Panc1 (cell line): Measurements from ENCODE around the gene KRT5. TPM values are rescaled to one million over a fixed set of nuclear protein-coding genes. Genes with fewer than 3 reads are reported as not detected.

Experiments used
- ATAC-seq: fragments of 200-7000 bp; cut with Tn5 transposase; 2 replicates; pipeline ENCODE4 v1.9.1; 2020; ENCODE audit warnings: mild to moderate bottlenecking, moderate library complexity
- BruUV-seq: library from RNA; stranded (reverse); fragments of 400-500 nt; replicated peaks from 2 replicates; lab custom pipeline; 2021; lab: Mats Ljungman, UMichigan
- CTCF ChIA-PET: fragments of 300-600 bp; sonication (Branson Sonifier 250); formaldehyde crosslinking; loops from one replicate; lab custom pipeline; 2022; ENCODE audit warnings: antibody characterized with exemption; lab: Charles Lee
- POLR2A ChIA-PET: fragments of 300-600 bp; sonication (Branson Sonifier 250); formaldehyde crosslinking; loops from one replicate; lab custom pipeline; 2022; ENCODE audit warnings: antibody characterized with exemption; lab: Charles Lee
- DNase-seq: peaks from one replicate; pipeline ENCODE4 v3.0.0-alpha.2; 2010; ENCODE audit warnings: low read depth, low spot score
- H3K27ac ChIP-seq: 2 replicates; pipeline ENCODE4 v1.5.1; 2011; ENCODE audit warnings: mild to moderate bottlenecking, low read length, inconsistent platforms
- H3K27me3 ChIP-seq: fragments of 200-500 bp; sonication (Bioruptor generic); 2 replicates; pipeline ENCODE4 v1.6.0; 2014; ENCODE audit warnings: low read length, inconsistent platforms; ENCODE audit not compliant: control insufficient read depth, insufficient read depth
- H3K36me3 ChIP-seq: fragments of 200-500 bp; sonication (Bioruptor generic); 2 replicates; pipeline ENCODE4 v1.5.1; 2014; ENCODE audit warnings: inconsistent platforms, mild to moderate bottlenecking, low read length, moderate library complexity; ENCODE audit not compliant: control insufficient read depth, insufficient read depth
- H3K4me1 ChIP-seq: 2 replicates; pipeline ENCODE4 v1.5.1; 2011; ENCODE audit warnings: inconsistent platforms, mild to moderate bottlenecking, low read length, moderate library complexity; ENCODE audit not compliant: control insufficient read depth, insufficient read depth
- H3K4me3 ChIP-seq, 2 experiments: 2 replicates each; pipeline ENCODE4 v1.5.1; 2011 to 2012; ENCODE audit warnings: low read depth in 2 of 2, low read length in 2 of 2, mild to moderate bottlenecking in 2 of 2, inconsistent platforms in 1 of 2, moderate library complexity in 1 of 2
- H3K9me3 ChIP-seq: fragments of 200-500 bp; sonication (Bioruptor generic); 2 replicates; pipeline ENCODE4 v1.5.1; 2014; ENCODE audit warnings: low read depth, mild to moderate bottlenecking, inconsistent platforms, low read length, moderate library complexity; ENCODE audit not compliant: control insufficient read depth, insufficient read depth
- POLR2AphosphoS5 ChIP-seq: IDR thresholded peaks from 2 replicates; pipeline ENCODE4 v1.6.1; 2012; ENCODE audit warnings: mild to moderate bottlenecking, low read depth, low read length, moderate library complexity
- SIN3A ChIP-seq: IDR thresholded peaks from 2 replicates; pipeline ENCODE4 v1.6.1; 2012; ENCODE audit warnings: low read depth, mild to moderate bottlenecking, low read length, moderate library complexity, borderline replicate concordance; ENCODE audit not compliant: insufficient read depth
- TCF7L2 ChIP-seq: IDR thresholded peaks from 2 replicates; pipeline ENCODE4 v1.6.1; 2011; ENCODE audit warnings: mild to moderate bottlenecking, low read depth, low read length, inconsistent platforms
- in situ Hi-C: cut with HindIII; loops from 2 replicates; pipeline ENCODE4 v1.10.0; 2016; ENCODE audit warnings: low sequenced_read_pairs, low pct_unique_long_range_greater_than_20kb
- intact Hi-C: fragments of 100-400 bp; cut with micrococcal nuclease; formaldehyde crosslinking; loops from one replicate; pipeline ENCODE4 v1.10.0; 2022; ENCODE audit not compliant: unreplicated experiment
- total RNA-seq: library from RNA; stranded (reverse); gene quantifications from one replicate; pipeline ENCODE4 v1.2.1, GENCODE V29; 2021; ENCODE audit not compliant: unreplicated experiment
- TF ChIP-seq, protein P1 (sequence below), 2 experiments: IDR thresholded peaks; 2 replicates each; pipeline ENCODE4 v1.6.1; 2011 to 2012; ENCODE audit warnings: low read depth in 2 of 2, control low read depth in 1 of 2, low read length in 1 of 2, mild to moderate bottlenecking in 1 of 2, moderate library complexity in 1 of 2; ENCODE audit not compliant: insufficient read depth in 1 of 2
- TF ChIP-seq, protein P2 (sequence below): fragments of 450-650 bp; IDR thresholded peaks from 2 replicates; pipeline ENCODE4 v1.5.1; 2017; ENCODE audit warnings: mild to moderate bottlenecking

The KRT5 gene
- total RNA-seq, 1 experiment from 2014 or later: not detected

DNA sequence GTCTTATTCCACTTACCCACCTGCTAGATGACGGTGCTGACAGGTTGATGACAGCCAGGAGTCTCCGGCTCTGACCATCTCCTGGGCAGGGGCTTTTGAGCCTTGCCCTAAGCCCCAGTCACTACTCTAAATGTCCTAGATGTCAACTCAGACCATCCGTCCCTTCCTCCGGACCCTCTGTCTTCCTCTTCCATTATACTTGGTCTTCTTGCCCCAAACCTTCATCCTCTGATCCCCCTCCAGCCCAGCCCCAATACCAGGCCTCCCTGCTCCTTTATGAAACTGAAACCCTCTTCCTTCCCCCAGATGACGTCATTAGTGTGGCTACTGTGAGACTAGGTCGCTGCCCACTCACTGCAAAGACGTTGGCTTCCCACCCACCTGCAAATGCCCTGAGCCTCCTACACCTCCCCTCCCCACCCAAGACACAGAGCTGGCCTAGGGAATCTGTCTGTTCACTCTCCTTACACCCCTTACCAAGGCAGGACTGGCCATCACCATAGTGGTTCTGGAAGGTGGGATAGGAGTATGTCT lies 22.7 kb upstream of the KRT5 start:
- POLR2A ChIA-PET: no interaction called here
- TF ChIP-seq TCF7L2 (no peak), SIN3A (no peak), POLR2AphosphoS5 (no peak)
- TF ChIP-seq, protein P1, sequence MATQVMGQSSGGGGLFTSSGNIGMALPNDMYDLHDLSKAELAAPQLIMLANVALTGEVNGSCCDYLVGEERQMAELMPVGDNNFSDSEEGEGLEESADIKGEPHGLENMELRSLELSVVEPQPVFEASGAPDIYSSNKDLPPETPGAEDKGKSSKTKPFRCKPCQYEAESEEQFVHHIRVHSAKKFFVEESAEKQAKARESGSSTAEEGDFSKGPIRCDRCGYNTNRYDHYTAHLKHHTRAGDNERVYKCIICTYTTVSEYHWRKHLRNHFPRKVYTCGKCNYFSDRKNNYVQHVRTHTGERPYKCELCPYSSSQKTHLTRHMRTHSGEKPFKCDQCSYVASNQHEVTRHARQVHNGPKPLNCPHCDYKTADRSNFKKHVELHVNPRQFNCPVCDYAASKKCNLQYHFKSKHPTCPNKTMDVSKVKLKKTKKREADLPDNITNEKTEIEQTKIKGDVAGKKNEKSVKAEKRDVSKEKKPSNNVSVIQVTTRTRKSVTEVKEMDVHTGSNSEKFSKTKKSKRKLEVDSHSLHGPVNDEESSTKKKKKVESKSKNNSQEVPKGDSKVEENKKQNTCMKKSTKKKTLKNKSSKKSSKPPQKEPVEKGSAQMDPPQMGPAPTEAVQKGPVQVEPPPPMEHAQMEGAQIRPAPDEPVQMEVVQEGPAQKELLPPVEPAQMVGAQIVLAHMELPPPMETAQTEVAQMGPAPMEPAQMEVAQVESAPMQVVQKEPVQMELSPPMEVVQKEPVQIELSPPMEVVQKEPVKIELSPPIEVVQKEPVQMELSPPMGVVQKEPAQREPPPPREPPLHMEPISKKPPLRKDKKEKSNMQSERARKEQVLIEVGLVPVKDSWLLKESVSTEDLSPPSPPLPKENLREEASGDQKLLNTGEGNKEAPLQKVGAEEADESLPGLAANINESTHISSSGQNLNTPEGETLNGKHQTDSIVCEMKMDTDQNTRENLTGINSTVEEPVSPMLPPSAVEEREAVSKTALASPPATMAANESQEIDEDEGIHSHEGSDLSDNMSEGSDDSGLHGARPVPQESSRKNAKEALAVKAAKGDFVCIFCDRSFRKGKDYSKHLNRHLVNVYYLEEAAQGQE (IDR thresholded peaks at IDR 0.05; ENCODE audit: insufficient read depth in 1 of 2, low read depth in 2 of 2, low read length in 1 of 2): no peak
- TF ChIP-seq, protein P2, sequence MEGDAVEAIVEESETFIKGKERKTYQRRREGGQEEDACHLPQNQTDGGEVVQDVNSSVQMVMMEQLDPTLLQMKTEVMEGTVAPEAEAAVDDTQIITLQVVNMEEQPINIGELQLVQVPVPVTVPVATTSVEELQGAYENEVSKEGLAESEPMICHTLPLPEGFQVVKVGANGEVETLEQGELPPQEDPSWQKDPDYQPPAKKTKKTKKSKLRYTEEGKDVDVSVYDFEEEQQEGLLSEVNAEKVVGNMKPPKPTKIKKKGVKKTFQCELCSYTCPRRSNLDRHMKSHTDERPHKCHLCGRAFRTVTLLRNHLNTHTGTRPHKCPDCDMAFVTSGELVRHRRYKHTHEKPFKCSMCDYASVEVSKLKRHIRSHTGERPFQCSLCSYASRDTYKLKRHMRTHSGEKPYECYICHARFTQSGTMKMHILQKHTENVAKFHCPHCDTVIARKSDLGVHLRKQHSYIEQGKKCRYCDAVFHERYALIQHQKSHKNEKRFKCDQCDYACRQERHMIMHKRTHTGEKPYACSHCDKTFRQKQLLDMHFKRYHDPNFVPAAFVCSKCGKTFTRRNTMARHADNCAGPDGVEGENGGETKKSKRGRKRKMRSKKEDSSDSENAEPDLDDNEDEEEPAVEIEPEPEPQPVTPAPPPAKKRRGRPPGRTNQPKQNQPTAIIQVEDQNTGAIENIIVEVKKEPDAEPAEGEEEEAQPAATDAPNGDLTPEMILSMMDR: no peak
- in situ Hi-C loops (no loop called here), intact Hi-C loops (no loop called here)
- Histone ChIP-seq H3K4me1 (peaks cover 10% of the 10 kb centered on the region), H3K4me3 (no peak overlapping the region), H3K9me3 (no peaks in the 10 kb centered on the region), H3K27ac (no peak overlapping the region), H3K36me3 (no peaks in the 10 kb centered on the region), H3K27me3 (no peaks in the 10 kb centered on the region)
- ATAC-seq: no peak
- CTCF ChIA-PET: no interaction called here
- no TSS peak for BruUV-seq
- DNase-seq: no peak

DNA sequence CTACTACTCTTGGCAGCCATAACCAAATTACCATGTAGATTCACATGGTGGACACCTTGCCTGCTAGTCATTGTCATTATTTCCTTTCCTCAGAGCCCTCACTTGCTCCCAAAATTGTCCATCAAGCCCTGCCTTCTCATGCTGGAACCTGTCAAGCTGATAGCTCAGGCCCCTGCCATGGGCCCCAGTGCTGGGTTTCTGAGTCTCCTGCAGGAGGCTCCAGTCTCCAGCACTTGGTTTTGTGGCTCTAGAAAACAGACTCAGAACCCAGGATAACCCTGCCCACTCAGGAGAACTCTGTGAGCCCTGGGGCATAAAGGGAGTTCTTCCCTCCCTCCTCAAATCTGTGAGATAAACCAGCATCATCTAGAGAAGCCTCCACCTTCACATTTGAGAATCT lies 22.0 kb upstream of the KRT5 start:
- Histone ChIP-seq H3K27ac (no peak overlapping the region), H3K9me3 (no peaks in the 10 kb centered on the region), H3K36me3 (no peaks in the 10 kb centered on the region), H3K27me3 (no peaks in the 10 kb centered on the region), H3K4me1 (peaks cover 10% of the 10 kb centered on the region), H3K4me3 (no peak overlapping the region)
- no TSS peak for BruUV-seq
- no peak for DNase-seq
- intact Hi-C loops: no loop called here
- CTCF ChIA-PET: no interaction called here
- POLR2A ChIA-PET: no interaction called here
- TF ChIP-seq POLR2AphosphoS5: no peak
- TF ChIP-seq, protein P2: no peak
- no peak for TF ChIP-seq TCF7L2
- TF ChIP-seq, protein P1 (IDR thresholded peaks at IDR 0.05; ENCODE audit: insufficient read depth in 1 of 2, low read depth in 2 of 2, low read length in 1 of 2): no peak
- TF ChIP-seq SIN3A: no peak
- in situ Hi-C loops: no loop called here
- ATAC-seq: no peak
